KOPT-K1 (cell line): ENCODE data around the gene PEX26.
"Not testable (repeated sequence)": the region's sequence is repeated elsewhere in the genome, so short reads cannot be mapped to it uniquely, and the experiment has no call there.

Source experiments
- H3K27ac ChIP-seq: fragments of 200-600 bp; sonication (generic); 2 replicates; pipeline ENCODE4 v1.5.1; 2016; ENCODE audit warnings: antibody characterized with exemption, mild to moderate bottlenecking, low read depth, low read length; ENCODE audit not compliant: poor library complexity, severe bottlenecking
- H3K36me3 ChIP-seq: fragments of 200-600 bp; sonication (generic); 2 replicates; pipeline ENCODE4 v1.5.1; 2017; ENCODE audit warnings: antibody characterized with exemption, mild to moderate bottlenecking, low read length, moderate library complexity; ENCODE audit not compliant: insufficient read depth
- H3K9me3 ChIP-seq: fragments of 200-600 bp; sonication (generic); 2 replicates; pipeline ENCODE4 v1.5.1; 2017; ENCODE audit warnings: antibody characterized with exemption, low read length, mild to moderate bottlenecking; ENCODE audit not compliant: insufficient read depth, poor library complexity, severe bottlenecking

The PEX26 gene

GRCh38 chr22:18077639-18078328, at the start of gene PEX26:
PEX26 (plus strand) TSS chr22:18077990; CDS start chr22:18078377, 387 bp downstream.
- Histone ChIP-seq H3K27ac (peak within 1 kb of the TSS; percentile 90), H3K9me3 (no peaks in the 10 kb centered on the region), H3K36me3 (peaks cover 36% of the 10 kb centered on the region)

- Histone ChIP-seq H3K27ac (no peak overlapping the region), H3K36me3 (no peaks in the 10 kb centered on the region), H3K9me3 (no peaks in the 10 kb centered on the region)
These were observed 48.8 kb upstream of the PEX26 start for GRCh38 chr22:18028817-18029527.

- no peaks in the 10 kb centered on the region for H3K36me3 ChIP-seq
- H3K9me3 ChIP-seq, result no peaks in the 10 kb centered on the region
- no peak overlapping the region for H3K27ac ChIP-seq
These were observed 48.0 kb upstream of the PEX26 start for GRCh38 chr22:18029686-18030267.

- no peaks in the 10 kb centered on the region for H3K9me3 ChIP-seq
- H3K27ac ChIP-seq, result no peak overlapping the region
- H3K36me3 ChIP-seq, result no peaks in the 10 kb centered on the region
These were observed 45.9 kb upstream of the PEX26 start for GRCh38 chr22:18031695-18032454.

GRCh38 chr22:18032455-18033101, 45.2 kb upstream of the PEX26 start:
- H3K36me3 ChIP-seq, result no peaks in the 10 kb centered on the region
- H3K27ac ChIP-seq, result no peak overlapping the region
- no peaks in the 10 kb centered on the region for H3K9me3 ChIP-seq

GRCh38 chr22:18033204-18033998, 44.4 kb upstream of the PEX26 start:
- H3K27ac ChIP-seq, result no peak overlapping the region
- H3K36me3 ChIP-seq, result no peaks in the 10 kb centered on the region
- no peaks in the 10 kb centered on the region for H3K9me3 ChIP-seq

GRCh38 chr22:18034076-18034475, 43.7 kb upstream of the PEX26 start:
- Histone ChIP-seq H3K27ac (no peak overlapping the region), H3K36me3 (no peaks in the 10 kb centered on the region), H3K9me3 (no peaks in the 10 kb centered on the region)

GRCh38 chr22:18035751-18036150, 42.0 kb upstream of the PEX26 start:
- H3K9me3 ChIP-seq, result no peaks in the 10 kb centered on the region
- H3K27ac ChIP-seq, result no peak overlapping the region
- no peaks in the 10 kb centered on the region for H3K36me3 ChIP-seq

- not testable (repeated sequence) for H3K36me3 ChIP-seq, H3K9me3 ChIP-seq, H3K27ac ChIP-seq
These were observed 36.9 kb upstream of the PEX26 start for GRCh38 chr22:18040898-18041297.

GRCh38 chr22:18042685-18043084, 35.1 kb upstream of the PEX26 start:
- Histone ChIP-seq H3K36me3 (no peaks in the 10 kb centered on the region), H3K9me3 (no peaks in the 10 kb centered on the region), H3K27ac (no peak overlapping the region)

GRCh38 chr22:18044548-18045271, 33.1 kb upstream of the PEX26 start:
- no peak overlapping the region for H3K27ac ChIP-seq
- no peaks in the 10 kb centered on the region for H3K9me3 ChIP-seq
- H3K36me3 ChIP-seq, result no peaks in the 10 kb centered on the region

- Histone ChIP-seq H3K27ac (no peak overlapping the region), H3K36me3 (no peaks in the 10 kb centered on the region), H3K9me3 (no peaks in the 10 kb centered on the region)
These were observed 32.0 kb upstream of the PEX26 start for GRCh38 chr22:18045794-18046193.

- no peaks in the 10 kb centered on the region for H3K9me3 ChIP-seq
- H3K27ac ChIP-seq, result no peak overlapping the region
- no peaks in the 10 kb centered on the region for H3K36me3 ChIP-seq
These were observed 29.7 kb upstream of the PEX26 start for GRCh38 chr22:18048041-18048440.
